HL-60 (cell line): ENCODE measurements around the gene AK9.

Source experiments
- DNase-seq, 2 experiments: peaks; one replicate each; pipeline ENCODE4 v3.0.0-alpha.2; 2010 to 2020; ENCODE audit warnings: low read depth in 1 of 2, low spot score in 1 of 2
- H3K27ac ChIP-seq: fragments of 250-450 bp; sonication (Bioruptor Pico); replicated peaks from 2 replicates; pipeline ENCODE4 v1.5.1; 2020; ENCODE audit warnings: mild to moderate bottlenecking, moderate library complexity
- H3K27me3 ChIP-seq: fragments of 250-450 bp; sonication (Bioruptor Pico); 2 replicates; pipeline ENCODE4 v1.5.1; 2021; ENCODE audit warnings: mild to moderate bottlenecking, moderate library complexity; ENCODE audit not compliant: insufficient read depth, poor library complexity, severe bottlenecking
- H3K4me3 ChIP-seq: replicated peaks from 2 replicates; pipeline ENCODE4 v1.5.1; 2011; ENCODE audit warnings: mild to moderate bottlenecking, control low read depth, low read length; ENCODE audit not compliant: insufficient read depth
- GABPA ChIP-seq: IDR thresholded peaks from 2 replicates; pipeline ENCODE4 v1.6.1; 2012; ENCODE audit warnings: low read depth
- POLR2AphosphoS5 ChIP-seq: IDR thresholded peaks from 2 replicates; pipeline ENCODE4 v1.6.1; 2012; ENCODE audit warnings: low read depth
- REST ChIP-seq: IDR thresholded peaks from 2 replicates; pipeline ENCODE4 v1.6.1; 2012; ENCODE audit warnings: low read depth; ENCODE audit not compliant: insufficient replicate concordance
- SPI1 ChIP-seq: IDR thresholded peaks from 2 replicates; pipeline ENCODE4 v1.6.1; 2012; ENCODE audit warnings: low read depth, mild to moderate bottlenecking, borderline replicate concordance
- TF ChIP-seq, protein P1 (sequence below): IDR thresholded peaks from one replicate; pipeline ENCODE4 v1.5.1; 2011; ENCODE audit warnings: low read length, control low read depth, inconsistent platforms; ENCODE audit not compliant: insufficient read depth

AK9 gene

GRCh38 chr6:109445382-109445781 is 245.6 kb downstream of the AK9 start:
- DNase-seq: no peak
- Histone ChIP-seq H3K27ac (no peak overlapping the region), H3K4me3 (no peak overlapping the region), H3K27me3 (no peaks in the 10 kb centered on the region)
- TF ChIP-seq REST (no peak), POLR2AphosphoS5 (no peak), GABPA (no peak), SPI1 (no peak)
- TF ChIP-seq, protein P1, sequence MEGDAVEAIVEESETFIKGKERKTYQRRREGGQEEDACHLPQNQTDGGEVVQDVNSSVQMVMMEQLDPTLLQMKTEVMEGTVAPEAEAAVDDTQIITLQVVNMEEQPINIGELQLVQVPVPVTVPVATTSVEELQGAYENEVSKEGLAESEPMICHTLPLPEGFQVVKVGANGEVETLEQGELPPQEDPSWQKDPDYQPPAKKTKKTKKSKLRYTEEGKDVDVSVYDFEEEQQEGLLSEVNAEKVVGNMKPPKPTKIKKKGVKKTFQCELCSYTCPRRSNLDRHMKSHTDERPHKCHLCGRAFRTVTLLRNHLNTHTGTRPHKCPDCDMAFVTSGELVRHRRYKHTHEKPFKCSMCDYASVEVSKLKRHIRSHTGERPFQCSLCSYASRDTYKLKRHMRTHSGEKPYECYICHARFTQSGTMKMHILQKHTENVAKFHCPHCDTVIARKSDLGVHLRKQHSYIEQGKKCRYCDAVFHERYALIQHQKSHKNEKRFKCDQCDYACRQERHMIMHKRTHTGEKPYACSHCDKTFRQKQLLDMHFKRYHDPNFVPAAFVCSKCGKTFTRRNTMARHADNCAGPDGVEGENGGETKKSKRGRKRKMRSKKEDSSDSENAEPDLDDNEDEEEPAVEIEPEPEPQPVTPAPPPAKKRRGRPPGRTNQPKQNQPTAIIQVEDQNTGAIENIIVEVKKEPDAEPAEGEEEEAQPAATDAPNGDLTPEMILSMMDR: no peak

- no peak overlapping the region for H3K4me3 ChIP-seq
- no peak for TF ChIP-seq GABPA
- no peak for TF ChIP-seq REST
- no peak for TF ChIP-seq SPI1
- TF ChIP-seq, protein P1: no peak
- TF ChIP-seq POLR2AphosphoS5: no peak
- no peak for DNase-seq
- H3K27ac ChIP-seq: no peak overlapping the region
- no peaks in the 10 kb centered on the region for H3K27me3 ChIP-seq
These were observed 247.5 kb downstream of the AK9 start for GRCh38 chr6:109443425-109443950.
